Endothelial cell of umbilical vein (primary cell): ENCODE results near the gene MAN2B2. TPM values are rescaled to one million over a fixed set of nuclear protein-coding genes. Genes with fewer than 3 reads are reported as not detected.

Source experiments
- BruUV-seq: library from RNA; stranded (reverse); fragments of 400-500 nt; replicated peaks from 2 replicates; lab custom pipeline; 2021; lab: Mats Ljungman, UMichigan
- CTCF ChIA-PET: fragments of 300-600, 350-600 bp; sonication (Branson Sonifier 250); formaldehyde crosslinking; loops from one replicate; lab custom pipeline; 2021; ENCODE audit warnings: antibody characterized with exemption, inconsistent platforms; lab: Charles Lee
- POLR2A ChIA-PET: fragments of 300-600, 350-600 bp; sonication (Branson Sonifier 250); formaldehyde crosslinking; loops from one replicate; lab custom pipeline; 2021; ENCODE audit warnings: antibody characterized with exemption, inconsistent platforms; lab: Charles Lee
- DNase-seq: peaks from one replicate; pipeline ENCODE4 v3.0.0-alpha.2; 2011; ENCODE audit warnings: low read depth, low spot score
- FAIRE-seq: peaks from 2 replicates; lab custom pipeline; 2011; peaks lifted over from hg19 to GRCh38; lab: Jason Lieb, UNC
- H2AFZ ChIP-seq: 2 replicates; pipeline ENCODE4 v1.6.0; 2012; ENCODE audit warnings: low read depth, low read length, control low read depth, inconsistent platforms
- H3K27ac ChIP-seq: 2 replicates; pipeline ENCODE4 v1.5.1; 2011; ENCODE audit warnings: low read depth, mild to moderate bottlenecking, control low read depth, low read length, moderate library complexity; ENCODE audit not compliant: insufficient read depth
- H3K27me3 ChIP-seq, 2 experiments: 2 replicates each; pipeline versions ENCODE4 v1.6.0 to v1.6.1; 2011; ENCODE audit warnings: low read length in 2 of 2, mixed read lengths in 1 of 2; ENCODE audit not compliant: control insufficient read depth in 2 of 2, insufficient read depth in 2 of 2
- H3K36me3 ChIP-seq, 2 experiments: 2 replicates in 1 of 2; 3 replicates in 1 of 2; pipeline ENCODE4 v1.5.1; 2011; ENCODE audit warnings: low read length in 2 of 2, mild to moderate bottlenecking in 1 of 2, moderate library complexity in 1 of 2; ENCODE audit not compliant: control insufficient read depth in 2 of 2, insufficient read depth in 2 of 2; ENCODE audit errors: extremely low read depth in 1 of 2
- H3K4me1 ChIP-seq: 3 replicates; pipeline ENCODE4 v1.5.1; 2011; ENCODE audit warnings: mild to moderate bottlenecking, low read length; ENCODE audit not compliant: control insufficient read depth, insufficient read depth; ENCODE audit errors: extremely low read depth
- H3K4me2 ChIP-seq: 2 replicates; pipeline ENCODE4 v1.6.1; 2011; ENCODE audit warnings: low read length, control low read depth, mixed read lengths; ENCODE audit not compliant: insufficient read depth
- H3K4me3 ChIP-seq, 3 experiments: fragments of 200-600 bp in 1 of 3; sonication (generic), shearing (Covaris generic) in 1 of 3; replicated peaks in 1 of 3; 2 replicates each; pipeline ENCODE4 v1.5.1; 2011 to 2016; ENCODE audit warnings: control low read depth in 3 of 3, low read length in 3 of 3, mild to moderate bottlenecking in 2 of 3, inconsistent platforms in 1 of 3, low read depth in 1 of 3, moderate library complexity in 1 of 3; ENCODE audit not compliant: insufficient read depth in 1 of 3
- H3K79me2 ChIP-seq: 2 replicates; pipeline ENCODE4 v1.6.0; 2012; ENCODE audit warnings: low read length, inconsistent platforms; ENCODE audit not compliant: control insufficient read depth, insufficient read depth
- H3K9ac ChIP-seq: replicated peaks from 2 replicates; pipeline ENCODE3; 2011; ENCODE audit warnings: low read length, control low read depth; ENCODE audit not compliant: insufficient read depth; ENCODE audit errors: extremely low read depth
- H3K9me1 ChIP-seq: replicated peaks from 3 replicates; pipeline ENCODE4 v1.6.0; 2011; ENCODE audit warnings: mild to moderate bottlenecking, low read length; ENCODE audit not compliant: control insufficient read depth, insufficient read depth; ENCODE audit errors: extremely low read depth
- H3K9me3 ChIP-seq: replicated peaks from 2 replicates; pipeline ENCODE4 v1.5.1; 2012; ENCODE audit warnings: low read length, inconsistent platforms; ENCODE audit not compliant: control insufficient read depth, insufficient read depth
- H4K20me1 ChIP-seq: replicated peaks from 2 replicates; pipeline ENCODE3; 2011; ENCODE audit warnings: mild to moderate bottlenecking, low read length; ENCODE audit not compliant: control insufficient read depth, insufficient read depth; ENCODE audit errors: extremely low read depth
- CTCF ChIP-seq, 2 donors: IDR thresholded peaks; 1 replicate in 1 of 2; 2 replicates in 1 of 2; pipeline ENCODE4 v1.5.1; 2011; ENCODE audit warnings: low read length in 2 of 2, mild to moderate bottlenecking in 2 of 2, moderate library complexity in 2 of 2, control low read depth in 1 of 2, inconsistent platforms in 1 of 2, low read depth in 1 of 2; ENCODE audit not compliant: insufficient read depth in 1 of 2; ENCODE audit errors: extremely low read depth in 1 of 2
- FOS ChIP-seq: IDR thresholded peaks from 2 replicates; pipeline ENCODE4 v1.6.1; 2011; ENCODE audit warnings: mild to moderate bottlenecking, low read length, moderate library complexity, borderline replicate concordance; ENCODE audit not compliant: insufficient read depth
- POLR2AphosphoS5 ChIP-seq: IDR thresholded peaks from 2 replicates; pipeline ENCODE4 v1.6.1; 2012; ENCODE audit warnings: low read depth, mild to moderate bottlenecking, control low read depth, low read length, moderate library complexity; ENCODE audit not compliant: insufficient read depth
- dilution Hi-C: fragments of 300-500 bp; cut with MboI; formaldehyde crosslinking; loops from one replicate; pipeline ENCODE4 v1.15.0; 2019; ENCODE audit warnings: low sequenced_read_pairs; ENCODE audit not compliant: extremely low pct_ligation_motif_present
- intact Hi-C: fragments of 100-400 bp; cut with micrococcal nuclease; formaldehyde crosslinking; loops from one replicate; pipeline ENCODE4 v1.10.0; 2022
- polyA plus RNA-seq, 4 experiments: library from polyadenylated mRNA; depleted of rRNA in 3 of 4; stranded (reverse) in 3 of 4; unstranded in 1 of 4; fragments of >200 nt; gene quantifications; 2 replicates each; pipeline versions ENCODE4 v1.2.1 to v1.2.3, GENCODE V29; 2011 to 2012; ENCODE audit warnings: missing spikeins in 1 of 4
- total RNA-seq: library from RNA; stranded (reverse); gene quantifications from 2 replicates; pipeline ENCODE4 v1.2.3, GENCODE V29; 2021

The MAN2B2 gene
- total and polyA plus RNA-seq, 2 donors (not counting 3 experiments of a cell fraction or from before 2014, with no cell fraction given), result 15.7 to 25.1 TPM

GRCh38 chr4:6606465-6607235, 31.7 kb downstream of the MAN2B2 start:
- no peak for TF ChIP-seq POLR2AphosphoS5
- no peak for TF ChIP-seq FOS
- no peak for TF ChIP-seq CTCF (IDR thresholded peaks at IDR 0.05; ENCODE audit: extremely low read depth in 1 of 2, insufficient read depth in 1 of 2, low read depth in 1 of 2, low read length in 2 of 2)
- H3K27me3 ChIP-seq, result no peaks in the 10 kb centered on the region
- no peak overlapping the region for H3K4me2 ChIP-seq
- H3K36me3 ChIP-seq, result peaks cover 0 to 9% of the 10 kb centered on the region in 2 experiments
- no peak overlapping the region for H3K27ac ChIP-seq
- no peak overlapping the region for H3K9ac ChIP-seq
- CTCF ChIA-PET, result no interaction called here
- no peaks in the 10 kb centered on the region for H3K9me1 ChIP-seq
- POLR2A ChIA-PET, result no interaction called here
- no TSS peak for BruUV-seq
- no peaks in the 10 kb centered on the region for H3K4me1 ChIP-seq
- dilution Hi-C loops (no loop called here), intact Hi-C loops (no loop called here)
- no peaks in the 10 kb centered on the region for H4K20me1 ChIP-seq
- FAIRE-seq (no peak), DNase-seq (no peak)
- no peaks in the 10 kb centered on the region for H3K79me2 ChIP-seq
- no peak overlapping the region for H3K4me3 ChIP-seq
- H2AFZ ChIP-seq, result no peak overlapping the region
- no peaks in the 10 kb centered on the region for H3K9me3 ChIP-seq
